ENCODE data around the gene CDPF1. TPM values are rescaled to one million over a fixed set of nuclear protein-coding genes. Genes with fewer than 3 reads are reported as not detected.
A peak's percentile ranks its signal among the peaks of the same experiment; 100 is the strongest.

Gene CDPF1
- total RNA-seq, 2 donors from 2014 or later = 13.1 to 14.9 TPM

- ATAC-seq (replicated peaks in 1 of 2) = no peak
- Mint-ChIP-seq H3K4me3 (no peak overlapping the region), H3K4me1 (ENCODE audit: low read depth) (peaks cover 2% of the 10 kb centered on the region), H3K27me3 (ENCODE audit: low read depth) (peaks cover 66% of the 10 kb centered on the region), H3K36me3 (ENCODE audit: insufficient read depth in 2 of 2) (peaks cover 1 to 8% of the 10 kb centered on the region in 2 donors), H3K9me3 (peaks cover 0 to 3% of the 10 kb centered on the region in 2 donors), H3K27ac (no peak overlapping the region)
- no peak for DNase-seq
Measured at GRCh38 chr22:46260038-46260437, 9.9 kb upstream of the CDPF1 start.

DNA sequence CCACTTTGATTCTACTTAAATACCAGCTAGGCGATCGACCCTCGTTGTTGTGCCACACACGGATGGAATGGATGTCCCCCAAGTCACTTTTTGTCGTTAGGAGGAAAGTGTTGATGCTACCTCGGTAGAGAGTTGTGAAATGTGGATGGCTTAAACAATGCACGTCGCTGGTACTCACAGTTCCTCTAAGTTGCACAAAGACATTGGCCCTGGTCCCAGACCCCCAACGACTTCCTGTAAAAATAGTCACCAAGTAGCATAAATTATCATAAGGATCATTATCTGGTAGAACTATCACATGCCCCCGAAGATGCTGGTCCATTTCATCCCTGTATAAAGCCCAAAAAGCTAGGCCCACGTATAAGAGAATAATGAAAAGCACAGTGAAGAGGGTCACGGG, 9.3 kb upstream of the CDPF1 start:
- Mint-ChIP-seq H3K27me3 (ENCODE audit: low read depth) (peaks cover 61% of the 10 kb centered on the region), H3K27ac (no peak overlapping the region), H3K4me1 (ENCODE audit: low read depth) (peaks cover 9% of the 10 kb centered on the region), H3K36me3 (ENCODE audit: insufficient read depth in 2 of 2) (peaks cover 1 to 6% of the 10 kb centered on the region in 2 donors), H3K4me3 (no peak overlapping the region), H3K9me3 (peaks cover 0 to 1% of the 10 kb centered on the region in 2 donors)
- ATAC-seq (replicated peaks in 1 of 2) (no peak), DNase-seq (no peak)

DNA sequence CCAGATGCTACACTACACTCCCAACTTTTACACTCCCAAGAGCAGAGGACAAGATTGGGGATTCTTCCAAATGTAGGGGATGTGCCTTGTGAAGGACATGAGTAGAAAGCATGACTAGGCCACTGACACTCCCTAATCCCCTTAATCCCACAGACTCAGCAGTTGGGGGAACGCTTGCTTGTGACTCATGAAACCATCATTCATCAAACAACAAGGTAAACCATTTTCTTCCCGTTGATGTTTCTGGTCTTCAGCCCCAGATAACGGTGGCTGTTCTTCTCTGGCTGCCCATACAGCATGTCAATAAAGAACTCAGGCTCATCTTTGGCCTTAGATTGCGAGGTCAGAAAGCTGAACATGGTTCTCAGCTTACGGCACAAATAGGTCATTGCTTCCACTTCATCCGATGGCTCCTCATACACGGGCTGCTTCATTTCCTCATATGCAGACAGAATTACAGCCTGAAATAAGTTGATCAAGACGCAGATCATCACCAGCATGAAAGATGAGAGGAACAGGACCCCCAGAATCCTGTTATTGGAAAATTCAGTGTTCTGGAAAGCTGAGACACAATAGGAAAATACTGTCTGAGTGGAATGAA, 6.4 kb upstream of the CDPF1 start:
- H3K4me3 Mint-ChIP-seq = no peak overlapping the region
- H3K9me3 Mint-ChIP-seq = peaks cover 2 to 4% of the 10 kb centered on the region in 2 donors
- no peak for ATAC-seq (replicated peaks in 1 of 2)
- H3K27ac Mint-ChIP-seq = no peak overlapping the region
- peaks cover 42% of the 10 kb centered on the region for H3K27me3 Mint-ChIP-seq (ENCODE audit: low read depth)
- peaks cover 2 to 3% of the 10 kb centered on the region in 2 donors for H3K36me3 Mint-ChIP-seq (ENCODE audit: insufficient read depth in 2 of 2)
- peaks cover 23% of the 10 kb centered on the region for H3K4me1 Mint-ChIP-seq (ENCODE audit: low read depth)
- no peak for DNase-seq

- Mint-ChIP-seq H3K27ac (peak overlapping the region; percentile 85), H3K27me3 (ENCODE audit: low read depth) (peaks cover 8% of the 10 kb centered on the region), H3K4me3 (peak overlapping the region; percentile 86 to 89), H3K9me3 (peaks cover 1 to 4% of the 10 kb centered on the region in 2 donors), H3K4me1 (ENCODE audit: low read depth) (peaks cover 34% of the 10 kb centered on the region), H3K36me3 (ENCODE audit: insufficient read depth in 2 of 2) (peaks cover 1 to 3% of the 10 kb centered on the region in 2 donors)
- ATAC-seq (replicated peaks in 1 of 2) (peak in 1 of 2 donors; percentile 20), DNase-seq (peak in 1 of 2 donors; percentile 15)
Measured at GRCh38 chr22:46251816-46252380, 1.8 kb upstream of the CDPF1 start.

GRCh38 chr22:46251266-46251665, 1.2 kb upstream of the CDPF1 start:
- H3K4me1 Mint-ChIP-seq (ENCODE audit: low read depth) = peaks cover 34% of the 10 kb centered on the region
- peak overlapping the region; percentile 86 to 89 for H3K4me3 Mint-ChIP-seq
- peaks cover 1 to 3% of the 10 kb centered on the region in 2 donors for H3K36me3 Mint-ChIP-seq (ENCODE audit: insufficient read depth in 2 of 2)
- H3K27ac Mint-ChIP-seq = peak overlapping the region; percentile 85
- no peak for DNase-seq
- no peak for ATAC-seq (replicated peaks in 1 of 2)
- H3K9me3 Mint-ChIP-seq = peaks cover 1 to 4% of the 10 kb centered on the region in 2 donors
- H3K27me3 Mint-ChIP-seq (ENCODE audit: low read depth) = peaks cover 2% of the 10 kb centered on the region

DNA sequence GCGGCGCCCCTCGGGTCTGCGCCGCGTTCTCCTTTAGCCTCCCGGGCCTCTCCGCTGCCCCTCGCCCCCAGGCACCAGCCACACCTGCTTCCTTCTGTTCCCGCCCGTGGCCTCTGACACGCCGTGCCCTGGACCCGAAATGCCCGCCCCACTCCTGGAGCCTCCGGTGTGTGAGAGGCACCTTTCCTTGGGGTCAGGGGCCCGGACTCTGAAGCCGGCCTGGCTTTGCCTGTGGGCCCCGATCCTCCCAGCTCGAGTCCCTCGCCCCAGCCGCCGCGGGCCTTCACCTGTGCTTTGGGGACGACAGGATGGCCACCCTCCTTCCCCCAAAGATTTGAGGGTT, 661 bp upstream of the CDPF1 start:
- Mint-ChIP-seq H3K4me3 (peak overlapping the region; percentile 86 to 89), H3K27ac (peak overlapping the region; percentile 74), H3K9me3 (peaks cover 1 to 4% of the 10 kb centered on the region in 2 donors), H3K36me3 (ENCODE audit: insufficient read depth in 2 of 2) (peaks cover 1 to 3% of the 10 kb centered on the region in 2 donors), H3K4me1 (ENCODE audit: low read depth) (peaks cover 34% of the 10 kb centered on the region), H3K27me3 (ENCODE audit: low read depth) (no peaks in the 10 kb centered on the region)
- ATAC-seq (replicated peaks in 1 of 2) = peak in 1 of 2 donors; percentile 4
- DNase-seq = peak in 1 of 2 donors; percentile 29

DNA sequence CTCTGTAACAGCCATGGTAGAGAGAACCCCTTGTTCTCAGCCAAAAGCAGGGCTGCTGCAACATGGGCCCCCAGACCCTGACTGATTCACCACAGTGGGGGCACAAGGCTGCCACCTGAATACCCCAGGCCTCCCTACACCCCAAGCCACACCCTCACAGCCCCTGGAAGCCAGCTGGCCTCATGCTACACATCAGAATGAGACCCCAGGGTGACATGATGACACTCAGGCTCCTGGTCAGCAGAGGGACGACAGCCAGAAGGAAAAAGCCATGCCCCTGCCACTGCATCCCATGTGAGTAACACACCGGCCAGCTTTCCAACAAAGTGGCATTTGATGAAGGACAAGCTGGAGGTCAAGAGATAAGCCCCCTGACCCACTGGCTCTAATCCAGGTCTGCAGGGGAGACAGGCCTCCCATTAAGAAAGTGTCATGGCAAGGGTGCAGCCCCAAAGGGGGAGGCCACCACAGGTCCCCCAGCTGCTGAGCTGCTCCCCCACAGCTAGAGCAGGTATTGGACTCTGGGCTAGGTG, 2.6 kb downstream of the CDPF1 start:
- Mint-ChIP-seq H3K4me3 (no peak overlapping the region), H3K9me3 (peaks cover 0 to 1% of the 10 kb centered on the region in 2 donors), H3K36me3 (ENCODE audit: insufficient read depth in 2 of 2) (peaks cover 0 to 1% of the 10 kb centered on the region in 2 donors), H3K4me1 (ENCODE audit: low read depth) (peaks cover 17% of the 10 kb centered on the region), H3K27me3 (ENCODE audit: low read depth) (no peaks in the 10 kb centered on the region), H3K27ac (no peak overlapping the region)
- DNase-seq (no peak), ATAC-seq (replicated peaks in 1 of 2) (no peak)

GRCh38 chr22:46246178-46246577, 3.9 kb downstream of the CDPF1 start:
- DNase-seq = no peak
- no peak overlapping the region for H3K4me3 Mint-ChIP-seq
- no peaks in the 10 kb centered on the region for H3K27me3 Mint-ChIP-seq (ENCODE audit: low read depth)
- H3K4me1 Mint-ChIP-seq (ENCODE audit: low read depth) = peaks cover 8% of the 10 kb centered on the region
- H3K9me3 Mint-ChIP-seq = no peaks in the 10 kb centered on the region
- no peak overlapping the region for H3K27ac Mint-ChIP-seq
- no peak for ATAC-seq (replicated peaks in 1 of 2)
- H3K36me3 Mint-ChIP-seq (ENCODE audit: insufficient read depth in 2 of 2) = peaks cover 0 to 1% of the 10 kb centered on the region in 2 donors

- H3K4me3 Mint-ChIP-seq = no peak overlapping the region
Measured at GRCh38 chr22:46245511-46245910, 4.6 kb downstream of the CDPF1 start.

DNA sequence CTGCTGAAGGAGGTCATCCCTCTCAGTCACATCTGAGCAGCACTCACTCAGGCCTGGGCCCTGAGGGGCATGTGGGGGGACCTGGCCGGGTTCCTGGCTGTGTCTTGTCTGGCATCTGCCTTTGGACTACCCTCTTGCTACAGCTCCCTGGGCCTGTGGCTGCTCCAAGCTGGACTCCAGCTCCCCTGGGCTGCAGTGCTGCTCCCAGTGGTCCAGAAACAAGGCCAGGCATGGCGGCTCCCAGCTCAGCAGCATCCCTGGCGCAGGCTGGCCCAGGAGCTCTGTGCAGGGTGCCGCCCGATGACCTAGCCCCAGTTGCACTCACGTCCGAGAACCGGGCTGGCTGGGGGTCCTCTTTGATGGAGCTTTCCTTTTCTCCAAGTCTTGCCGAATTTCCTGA, 5.3 kb downstream of the CDPF1 start:
- H3K27ac Mint-ChIP-seq = no peak overlapping the region
- no peaks in the 10 kb centered on the region for H3K9me3 Mint-ChIP-seq
- peaks cover 6% of the 10 kb centered on the region for H3K4me1 Mint-ChIP-seq (ENCODE audit: low read depth)
- DNase-seq (no peak), ATAC-seq (replicated peaks in 1 of 2) (no peak)
- H3K36me3 Mint-ChIP-seq (ENCODE audit: insufficient read depth in 2 of 2) = peaks cover 0 to 1% of the 10 kb centered on the region in 2 donors
- no peak overlapping the region for H3K4me3 Mint-ChIP-seq
- H3K27me3 Mint-ChIP-seq (ENCODE audit: low read depth) = no peaks in the 10 kb centered on the region

More at GRCh38 chr22:46245511-46245910, 4.6 kb downstream of the CDPF1 start:
- Mint-ChIP-seq H3K4me1 (ENCODE audit: low read depth) (peaks cover 4% of the 10 kb centered on the region), H3K27ac (no peak overlapping the region), H3K27me3 (ENCODE audit: low read depth) (no peaks in the 10 kb centered on the region), H3K36me3 (ENCODE audit: insufficient read depth in 2 of 2) (peaks cover 0 to 1% of the 10 kb centered on the region in 2 donors), H3K9me3 (no peaks in the 10 kb centered on the region)
- ATAC-seq (replicated peaks in 1 of 2) = no peak
- DNase-seq = no peak

DNA sequence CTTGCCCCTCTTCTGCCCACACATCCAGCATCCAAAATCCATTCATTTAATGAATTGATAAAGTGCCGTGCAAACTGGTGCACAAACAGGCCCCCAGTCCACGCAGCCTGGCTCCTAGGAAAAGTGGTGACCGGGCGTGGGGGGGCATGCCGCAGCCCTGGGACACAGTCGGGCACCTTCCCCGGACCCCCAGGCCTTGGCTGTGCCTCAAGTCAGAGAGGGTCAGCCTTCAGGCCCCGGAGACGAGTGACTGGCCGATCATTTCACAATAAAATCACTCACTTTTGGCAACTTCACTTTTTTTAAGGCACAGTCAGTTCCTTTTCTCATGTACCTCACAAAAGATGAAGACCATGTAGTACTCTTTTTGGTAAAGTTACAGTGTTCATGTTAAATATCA, 8.0 kb downstream of the CDPF1 start:
- Mint-ChIP-seq H3K27ac (no peak overlapping the region), H3K27me3 (ENCODE audit: low read depth) (no peaks in the 10 kb centered on the region), H3K9me3 (no peaks in the 10 kb centered on the region), H3K36me3 (ENCODE audit: insufficient read depth in 2 of 2) (peaks cover 0 to 1% of the 10 kb centered on the region in 2 donors), H3K4me3 (no peak overlapping the region), H3K4me1 (ENCODE audit: low read depth) (peaks cover 6% of the 10 kb centered on the region)
- ATAC-seq (replicated peaks in 1 of 2) (no peak), DNase-seq (no peak)

GRCh38 chr22:46241396-46242007, 8.6 kb downstream of the CDPF1 start:
- Mint-ChIP-seq H3K4me3 (no peak overlapping the region), H3K9me3 (no peaks in the 10 kb centered on the region), H3K27ac (no peak overlapping the region), H3K36me3 (ENCODE audit: insufficient read depth in 2 of 2) (peaks cover 0 to 1% of the 10 kb centered on the region in 2 donors), H3K4me1 (ENCODE audit: low read depth) (peaks cover 6% of the 10 kb centered on the region), H3K27me3 (ENCODE audit: low read depth) (no peaks in the 10 kb centered on the region)
- DNase-seq (no peak), ATAC-seq (replicated peaks in 1 of 2) (no peak)

- peaks cover 6% of the 10 kb centered on the region for H3K4me1 Mint-ChIP-seq (ENCODE audit: low read depth)
- H3K36me3 Mint-ChIP-seq (ENCODE audit: insufficient read depth in 2 of 2) = peaks cover 0 to 1% of the 10 kb centered on the region in 2 donors
- DNase-seq = no peak
- no peaks in the 10 kb centered on the region for H3K9me3 Mint-ChIP-seq
- H3K27me3 Mint-ChIP-seq (ENCODE audit: low read depth) = no peaks in the 10 kb centered on the region
- H3K27ac Mint-ChIP-seq = no peak overlapping the region
- H3K4me3 Mint-ChIP-seq = no peak overlapping the region
- no peak for ATAC-seq (replicated peaks in 1 of 2)
Measured at GRCh38 chr22:46240907-46241306, 9.2 kb downstream of the CDPF1 start.
